ENCODE results near the gene KATNAL2. TPM values are rescaled to one million over a fixed set of nuclear protein-coding genes. Genes with fewer than 3 reads are reported as not detected.

KATNAL2 gene
- total RNA-seq, 2 donors from 2014 or later, result 5.6 to 5.7 TPM

GRCh38 chr18:47143899-47144485, 226.6 kb downstream of the KATNAL2 start:
- Histone ChIP-seq H3K9me3 (no peaks in the 10 kb centered on the region), H3K27ac (no peak overlapping the region)
- no peak for ATAC-seq (ENCODE audit: insufficient number of reproducible peaks, low FRiP score, low read depth)

GRCh38 chr18:47146206-47146605, 228.8 kb downstream of the KATNAL2 start:
- Histone ChIP-seq H3K4me1 (ENCODE audit: control insufficient read depth in 1 of 2, low read depth in 2 of 2) (peaks cover 4 to 21% of the 10 kb centered on the region in 2 donors), H3K36me3 (no peaks in the 10 kb centered on the region), H3K4me3 (no peak overlapping the region), H3K27me3 (replicated peaks; ENCODE audit: insufficient read depth) (no peaks in the 10 kb centered on the region), H3K9me3 (no peaks in the 10 kb centered on the region), H3K27ac (no peak overlapping the region)
- no peak for TF ChIP-seq CTCF (IDR thresholded peaks at IDR 0.05)
- no peak for DNase-seq (ENCODE audit: low spot score)
- no peak for ATAC-seq (ENCODE audit: insufficient number of reproducible peaks, low FRiP score, low read depth)

More at GRCh38 chr18:47143899-47144485, 226.6 kb downstream of the KATNAL2 start:
- H3K27me3 ChIP-seq (replicated peaks; ENCODE audit: insufficient read depth), result no peaks in the 10 kb centered on the region
- no peak overlapping the region for H3K4me3 ChIP-seq
- no peaks in the 10 kb centered on the region for H3K36me3 ChIP-seq
- peaks cover 3 to 11% of the 10 kb centered on the region in 2 donors for H3K4me1 ChIP-seq (ENCODE audit: control insufficient read depth in 1 of 2, low read depth in 2 of 2)
- DNase-seq (ENCODE audit: low spot score), result no peak
- TF ChIP-seq CTCF (IDR thresholded peaks at IDR 0.05), result no peak

GRCh38 chr18:47149457-47150028, 232.1 kb downstream of the KATNAL2 start:
- H3K9me3 ChIP-seq, result no peaks in the 10 kb centered on the region
- no peaks in the 10 kb centered on the region for H3K27me3 ChIP-seq (replicated peaks; ENCODE audit: insufficient read depth)
- ATAC-seq (ENCODE audit: insufficient number of reproducible peaks, low FRiP score, low read depth), result no peak
- H3K36me3 ChIP-seq, result no peaks in the 10 kb centered on the region
- H3K27ac ChIP-seq, result peak overlapping the region; percentile 90 to 94
- peak overlapping the region; percentile 80 for H3K4me3 ChIP-seq
- no peak for TF ChIP-seq CTCF (IDR thresholded peaks at IDR 0.05)
- no peak for DNase-seq (ENCODE audit: low spot score)
- peaks cover 7 to 18% of the 10 kb centered on the region in 2 donors for H3K4me1 ChIP-seq (ENCODE audit: control insufficient read depth in 1 of 2, low read depth in 2 of 2)

DNA sequence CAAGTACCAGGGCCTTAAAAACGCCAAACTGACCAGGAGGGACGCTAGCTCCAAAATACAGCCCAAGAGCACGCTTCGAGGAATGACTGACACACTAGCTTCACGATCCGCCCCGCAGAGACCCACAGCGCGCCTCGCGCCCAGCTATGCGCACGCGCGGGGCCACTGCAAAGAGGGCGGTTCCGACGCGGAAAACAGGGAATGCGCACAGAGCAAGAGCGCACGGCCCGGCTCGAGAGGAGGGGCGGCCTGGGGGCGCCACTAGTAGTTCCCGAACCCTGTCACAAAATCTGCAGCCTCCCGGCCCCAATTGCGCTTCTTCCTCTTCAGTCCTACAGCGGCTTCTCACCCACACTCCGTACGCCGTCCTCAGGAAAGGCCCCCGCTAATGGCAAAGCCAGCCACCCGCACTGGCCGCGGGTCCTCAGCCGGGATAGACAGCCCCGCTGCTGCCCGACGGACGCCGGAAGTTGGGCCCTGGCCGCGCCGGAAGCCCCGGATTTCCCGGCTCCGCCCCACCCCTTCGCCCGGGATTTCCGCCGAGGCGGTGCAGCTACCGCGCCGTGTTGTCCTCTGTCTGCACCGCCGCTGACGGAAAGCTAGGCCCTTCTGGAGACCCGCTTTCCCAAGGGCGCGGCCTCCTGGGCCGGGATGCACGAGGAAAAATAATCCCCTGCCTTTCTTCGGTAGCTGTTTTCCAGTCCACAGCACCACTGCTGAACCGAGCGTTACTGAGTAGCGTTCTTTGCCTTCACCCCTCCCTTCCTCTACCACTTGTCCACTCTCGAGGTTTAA, 232.8 kb downstream of the KATNAL2 start, which contains the start of gene HDHD2:
Gene HDHD2 (minus strand): TSS at position 472 of the 795 bp plus-strand sequence. CDS start 14,061 bp downstream, outside the sequence.
- Histone ChIP-seq H3K27ac (peak within 1 kb of the TSS; percentile 90 to 94), H3K9me3 (no peaks in the 10 kb centered on the region), H3K4me1 (ENCODE audit: control insufficient read depth in 1 of 2, low read depth in 2 of 2) (peaks cover 7 to 18% of the 10 kb centered on the region in 2 donors), H3K36me3 (no peaks in the 10 kb centered on the region), H3K4me3 (peak within 1 kb of the TSS; percentile 80), H3K27me3 (replicated peaks; ENCODE audit: insufficient read depth) (no peaks in the 10 kb centered on the region)
- ATAC-seq (ENCODE audit: insufficient number of reproducible peaks, low FRiP score, low read depth), result peak; percentile 85
- TF ChIP-seq CTCF (IDR thresholded peaks at IDR 0.05), result no peak
- DNase-seq (ENCODE audit: low spot score), result peak; percentile 38

- Histone ChIP-seq H3K9me3 (no peaks in the 10 kb centered on the region), H3K36me3 (no peaks in the 10 kb centered on the region), H3K27ac (peak overlapping the region; percentile 90 to 94), H3K4me3 (peak overlapping the region; percentile 80), H3K4me1 (ENCODE audit: control insufficient read depth in 1 of 2, low read depth in 2 of 2) (peaks cover 7 to 18% of the 10 kb centered on the region in 2 donors), H3K27me3 (replicated peaks; ENCODE audit: insufficient read depth) (no peaks in the 10 kb centered on the region)
- ATAC-seq (ENCODE audit: insufficient number of reproducible peaks, low FRiP score, low read depth), result peak; percentile 20
- no peak for DNase-seq (ENCODE audit: low spot score)
- TF ChIP-seq CTCF (IDR thresholded peaks at IDR 0.05), result no peak
Observed at GRCh38 chr18:47150824-47151366, 233.5 kb downstream of the KATNAL2 start.

All from thoracic aorta (tissue), 2 donors.